GM12874 (cell line): ENCODE measurements around the gene TNPO2.

Experiments
- TF ChIP-seq, protein P1 (sequence below): IDR thresholded peaks from 2 replicates; pipeline ENCODE4 v1.5.1; 2011; ENCODE audit warnings: low read depth, mild to moderate bottlenecking, control low read depth, low read length, moderate library complexity; ENCODE audit not compliant: insufficient read depth

TNPO2 gene

DNA sequence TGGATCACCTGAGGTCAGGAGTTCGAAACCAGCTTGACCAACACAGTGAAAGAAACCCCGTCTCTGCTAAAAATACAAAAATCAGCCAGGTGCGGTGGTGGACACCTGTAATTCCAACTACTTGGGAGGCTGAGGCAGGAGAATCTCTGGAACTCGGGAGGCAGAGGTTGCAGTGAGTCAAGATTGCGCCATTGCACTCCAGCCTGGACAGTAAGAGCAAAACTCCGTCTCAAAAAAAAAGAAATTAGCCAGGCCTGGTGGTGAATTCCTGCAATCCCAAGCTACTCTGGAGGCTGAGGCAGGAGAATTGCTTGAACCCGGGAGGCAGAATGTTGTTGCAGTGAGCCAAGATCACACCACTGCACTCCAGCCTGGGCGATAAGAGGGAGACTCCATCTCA lies 15.1 kb downstream of the TNPO2 start:
- TF ChIP-seq, protein P1, sequence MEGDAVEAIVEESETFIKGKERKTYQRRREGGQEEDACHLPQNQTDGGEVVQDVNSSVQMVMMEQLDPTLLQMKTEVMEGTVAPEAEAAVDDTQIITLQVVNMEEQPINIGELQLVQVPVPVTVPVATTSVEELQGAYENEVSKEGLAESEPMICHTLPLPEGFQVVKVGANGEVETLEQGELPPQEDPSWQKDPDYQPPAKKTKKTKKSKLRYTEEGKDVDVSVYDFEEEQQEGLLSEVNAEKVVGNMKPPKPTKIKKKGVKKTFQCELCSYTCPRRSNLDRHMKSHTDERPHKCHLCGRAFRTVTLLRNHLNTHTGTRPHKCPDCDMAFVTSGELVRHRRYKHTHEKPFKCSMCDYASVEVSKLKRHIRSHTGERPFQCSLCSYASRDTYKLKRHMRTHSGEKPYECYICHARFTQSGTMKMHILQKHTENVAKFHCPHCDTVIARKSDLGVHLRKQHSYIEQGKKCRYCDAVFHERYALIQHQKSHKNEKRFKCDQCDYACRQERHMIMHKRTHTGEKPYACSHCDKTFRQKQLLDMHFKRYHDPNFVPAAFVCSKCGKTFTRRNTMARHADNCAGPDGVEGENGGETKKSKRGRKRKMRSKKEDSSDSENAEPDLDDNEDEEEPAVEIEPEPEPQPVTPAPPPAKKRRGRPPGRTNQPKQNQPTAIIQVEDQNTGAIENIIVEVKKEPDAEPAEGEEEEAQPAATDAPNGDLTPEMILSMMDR = no peak

GRCh38 chr19:12706332-12706718 lies 17.4 kb downstream of the TNPO2 start:
- TF ChIP-seq, protein P1 = no peak

GRCh38 chr19:12705654-12706331 lies 17.9 kb downstream of the TNPO2 start:
- TF ChIP-seq, protein P1 = no peak

DNA sequence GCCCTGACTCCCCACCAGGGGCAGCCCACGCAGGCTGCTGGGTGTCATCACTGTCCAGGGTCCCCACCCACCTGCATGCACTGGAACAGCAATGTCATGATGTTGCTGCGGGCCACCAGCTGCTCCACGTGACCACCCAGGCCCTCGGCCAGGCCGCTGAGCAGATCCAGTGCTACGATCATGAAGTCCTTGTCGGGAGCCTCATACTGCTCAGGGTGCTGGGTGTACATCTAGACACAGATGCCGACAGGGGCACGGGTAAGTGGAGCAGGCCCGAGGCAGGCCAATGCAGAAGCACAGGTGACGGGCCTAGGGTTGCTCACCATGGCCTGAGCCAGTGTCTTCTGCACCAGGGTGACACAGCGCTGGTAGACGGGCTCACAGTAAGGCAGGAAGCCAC lies 18.6 kb downstream of the TNPO2 start:
- TF ChIP-seq, protein P1 = no peak

GRCh38 chr19:12703046-12703445 lies 20.7 kb downstream of the TNPO2 start:
- TF ChIP-seq, protein P1 = no peak

DNA sequence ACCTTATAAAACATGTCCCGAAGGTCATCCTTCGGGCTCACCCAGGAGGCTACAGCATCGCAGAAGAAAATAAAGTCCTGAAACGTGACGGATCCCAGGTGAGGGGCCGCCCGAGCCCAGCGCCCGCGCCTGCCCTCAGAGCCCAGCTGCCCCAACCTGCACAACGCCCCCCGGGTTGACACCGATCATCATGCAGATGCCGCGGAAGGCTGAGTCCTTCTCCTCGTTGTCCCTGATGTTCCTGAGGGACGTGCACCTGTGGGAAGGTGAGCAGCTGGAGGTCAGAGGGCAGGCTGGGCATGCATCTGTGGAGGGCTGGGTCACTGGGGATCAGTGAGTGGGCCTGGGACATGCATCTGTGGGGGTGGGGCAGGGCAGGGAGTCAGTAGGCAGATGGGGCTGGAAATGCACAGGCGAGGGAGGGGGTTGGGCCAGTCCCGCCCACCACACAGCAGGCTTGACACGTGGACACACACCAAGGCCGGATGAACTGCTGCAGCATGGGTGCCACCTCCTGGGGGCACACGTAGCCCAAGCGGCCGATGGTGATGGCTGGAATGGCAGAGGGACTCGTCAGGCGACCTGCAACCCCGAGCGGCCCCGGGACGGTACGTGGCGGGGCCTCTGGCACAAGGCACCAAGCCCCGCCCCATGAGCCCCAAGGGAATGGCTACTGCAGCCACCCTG lies 22.0 kb downstream of the TNPO2 start:
- TF ChIP-seq, protein P1 = no peak

DNA sequence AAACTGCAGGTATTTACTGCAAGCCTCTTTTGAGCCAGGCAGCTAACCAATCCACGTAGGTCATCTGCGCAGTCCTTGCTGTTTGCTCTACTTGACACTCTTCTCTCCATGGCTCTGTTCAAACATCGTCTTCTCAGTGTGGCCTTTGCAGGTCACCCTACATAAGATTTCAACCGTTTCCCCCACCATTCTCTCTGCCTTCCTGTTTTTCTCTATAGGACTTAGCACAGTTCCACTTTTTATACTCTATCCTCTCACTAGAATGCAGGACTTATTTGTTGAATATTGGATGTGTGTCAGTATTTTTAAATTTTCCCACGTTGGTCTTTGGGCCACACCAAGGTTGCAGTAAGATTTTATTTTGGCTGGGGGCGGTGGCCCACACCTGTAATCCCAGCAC lies 25.6 kb downstream of the TNPO2 start:
- TF ChIP-seq, protein P1 = no peak
